Activated B cell treated with CpG ODN at 0.5 μM for 24 hours (primary cell): Measurements from ENCODE around the gene C17orf75. TPM values are rescaled to one million over a fixed set of nuclear protein-coding genes. Genes with fewer than 3 reads are reported as not detected.
"Not testable (repeated sequence)": the region's sequence is repeated elsewhere in the genome, so short reads cannot be mapped to it uniquely, and the experiment has no call there.

Source experiments
- ATAC-seq: fragments of 200-7000 bp; cut with Tn5 transposase; one replicate; pipeline ENCODE4 v1.10.0; 2021; ENCODE audit warnings: low read depth, mild to moderate bottlenecking, moderate library complexity
- CTCF ChIA-PET: fragments of 350-600 bp; sonication (Branson Sonifier 250); formaldehyde crosslinking; loops from one replicate; lab custom pipeline; 2021; ENCODE audit warnings: antibody characterized with exemption; lab: Charles Lee
- POLR2A ChIA-PET: fragments of 350-600 bp; sonication (Branson Sonifier 250); formaldehyde crosslinking; loops from one replicate; lab custom pipeline; 2021; ENCODE audit warnings: antibody characterized with exemption; lab: Charles Lee
- DNase-seq: peaks from one replicate; pipeline ENCODE4 v3.0.0; 2022
- H3K27ac Mint-ChIP-seq: one replicate; pipeline ENCODE4 v1.8.0; 2020; ENCODE audit warnings: mixed read lengths
- H3K27me3 Mint-ChIP-seq: one replicate; pipeline ENCODE4 v1.8.0; 2021; ENCODE audit warnings: mixed read lengths
- H3K36me3 Mint-ChIP-seq: one replicate; pipeline ENCODE4 v1.8.0; 2021; ENCODE audit warnings: low read depth, mixed read lengths
- H3K4me1 Mint-ChIP-seq: one replicate; pipeline ENCODE4 v1.8.0; 2021; ENCODE audit warnings: mixed read lengths
- H3K4me3 Mint-ChIP-seq: one replicate; pipeline ENCODE4 v1.8.0; 2020; ENCODE audit warnings: mild to moderate bottlenecking, mixed read lengths
- H3K9me3 Mint-ChIP-seq: one replicate; pipeline ENCODE4 v1.8.0; 2020; ENCODE audit warnings: mixed read lengths
- CTCF ChIP-seq: fragments of 200-600 bp; IDR thresholded peaks from one replicate; pipeline ENCODE4 v1.8.0; 2022; ENCODE audit warnings: antibody characterized with exemption, mild to moderate bottlenecking
- intact Hi-C: fragments of 100-400 bp; cut with micrococcal nuclease; formaldehyde crosslinking; loops from one replicate; pipeline ENCODE4 v1.15.1; 2024
- total RNA-seq: library from RNA; stranded (reverse); gene quantifications from 2 replicates; pipeline ENCODE4 v1.2.3, GENCODE V29; 2022

The C17orf75 gene
- total RNA-seq, 1 donor from 2014 or later: 23.0 TPM

- Mint-ChIP-seq H3K27ac (no peak overlapping the region), H3K36me3 (no peaks in the 10 kb centered on the region), H3K9me3 (no peaks in the 10 kb centered on the region), H3K27me3 (no peaks in the 10 kb centered on the region), H3K4me3 (no peak overlapping the region), H3K4me1 (peaks cover 25% of the 10 kb centered on the region)
- no peak for TF ChIP-seq CTCF
- intact Hi-C loops: no loop called here
- ChIA-PET POLR2A (interaction anchor here (0.5 kb wide), 1 partner anchor 27 kb away, joined by 5 read pairs; no protein-coding TSS in a partner anchor), CTCF (interaction anchor here (1.1 kb wide), 1 partner anchor 123 kb away, joined by 3 read pairs; no protein-coding TSS in a partner anchor)
- DNase-seq: no peak
- ATAC-seq: no peak
These were observed 18.0 kb downstream of the C17orf75 start for GRCh38 chr17:32323811-32324491.

- H3K27me3 Mint-ChIP-seq: no peaks in the 10 kb centered on the region
- intact Hi-C loops: no loop called here
- DNase-seq: no peak
- no peak overlapping the region for H3K4me3 Mint-ChIP-seq
- peaks cover 30% of the 10 kb centered on the region for H3K4me1 Mint-ChIP-seq
- ATAC-seq: no peak
- no peak overlapping the region for H3K27ac Mint-ChIP-seq
- POLR2A ChIA-PET: no interaction called here
- no peaks in the 10 kb centered on the region for H3K36me3 Mint-ChIP-seq
- no peak for TF ChIP-seq CTCF
- H3K9me3 Mint-ChIP-seq: no peaks in the 10 kb centered on the region
- CTCF ChIA-PET: no interaction called here
These were observed 18.9 kb downstream of the C17orf75 start for GRCh38 chr17:32323046-32323445.

DNA sequence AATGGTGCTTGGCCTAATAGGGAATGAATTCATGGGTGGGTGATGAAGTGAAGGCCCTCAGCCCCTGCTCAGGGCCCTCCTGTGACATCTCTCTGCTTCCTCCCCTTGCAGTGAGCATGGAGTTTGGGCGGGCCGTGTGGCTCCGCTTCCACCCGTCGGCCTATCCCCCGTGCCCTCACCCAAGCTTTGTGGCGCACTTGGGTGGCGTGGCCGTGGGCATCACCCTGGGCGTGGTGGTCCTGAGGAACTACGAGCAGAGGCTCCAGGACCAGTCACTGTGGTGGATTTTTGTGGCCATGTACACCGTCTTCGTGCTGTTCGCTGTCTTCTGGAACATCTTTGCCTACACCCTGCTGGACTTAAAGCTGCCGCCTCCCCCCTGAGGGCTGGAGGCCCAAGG lies 21.1 kb downstream of the C17orf75 start:
- Mint-ChIP-seq H3K4me3 (no peak overlapping the region), H3K27ac (no peak overlapping the region), H3K36me3 (no peaks in the 10 kb centered on the region), H3K9me3 (no peaks in the 10 kb centered on the region), H3K4me1 (peaks cover 31% of the 10 kb centered on the region), H3K27me3 (no peaks in the 10 kb centered on the region)
- TF ChIP-seq CTCF: no peak
- ATAC-seq: no peak
- ChIA-PET POLR2A (no interaction called here), CTCF (interaction anchor here (2.5 kb wide), 1 partner anchor 68 kb away, joined by 17 read pairs; no protein-coding TSS in a partner anchor)
- DNase-seq: no peak
- intact Hi-C loops: no loop called here

DNA sequence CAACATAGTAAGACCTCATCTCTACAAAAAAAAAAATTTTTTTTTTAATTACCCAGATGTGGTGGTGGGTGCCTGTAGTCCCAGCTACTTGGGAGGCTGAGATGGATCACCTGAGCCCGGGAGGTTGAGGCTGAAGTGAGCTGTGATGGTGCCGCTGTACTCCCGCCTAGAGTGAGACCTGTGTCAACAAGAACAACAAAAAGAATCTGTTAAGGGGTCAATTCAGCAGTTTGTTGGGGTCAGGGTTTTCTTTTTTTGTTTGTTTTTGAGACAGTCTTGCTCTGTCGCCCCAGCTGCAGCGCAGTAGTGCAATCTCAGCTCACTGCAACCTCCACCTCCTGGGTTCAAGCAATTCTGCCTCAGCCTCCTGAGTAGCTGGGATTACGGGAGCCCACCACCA lies 21.9 kb downstream of the C17orf75 start:
- H3K27me3 Mint-ChIP-seq: not testable (repeated sequence)
- POLR2A ChIA-PET: interaction anchor here (1.1 to 2.5 kb wide), 3 partner anchors 8 to 67 kb away, joined by 4 to 20 read pairs (median 4); partner anchors contain the start of gene C17orf75

GRCh38 chr17:32319548-32319905 lies 22.4 kb downstream of the C17orf75 start:
- H3K4me1 Mint-ChIP-seq: peaks cover 31% of the 10 kb centered on the region
- POLR2A ChIA-PET: interaction anchor here (0.6 to 2.5 kb wide), 5 partner anchors 9 to 430 kb away, joined by 4 to 20 read pairs (median 4); partner anchors contain the start of gene C17orf75
- H3K9me3 Mint-ChIP-seq: no peaks in the 10 kb centered on the region
- intact Hi-C loops: loop anchor here (1.0 to 5.0 kb wide), 7 partner anchors 22 to 177 kb away; partner anchors contain the start of genes PSMD11, RHOT1 and ZNF207
- ATAC-seq: peak; percentile 99
- peak; percentile 62 for TF ChIP-seq CTCF
- peak overlapping the region; percentile 80 for H3K27ac Mint-ChIP-seq
- no peaks in the 10 kb centered on the region for H3K36me3 Mint-ChIP-seq
- peak overlapping the region; percentile 84 for H3K4me3 Mint-ChIP-seq
- no peaks in the 10 kb centered on the region for H3K27me3 Mint-ChIP-seq
- CTCF ChIA-PET: interaction anchor here (0.6 to 2.5 kb wide), 12 partner anchors 9 to 178 kb away, joined by 3 to 17 read pairs (median 4); partner anchors contain the start of genes PSMD11 and RHOT1
- peak; percentile 85 for DNase-seq

More for the DNA sequence above, 21.9 kb downstream of the C17orf75 start:
- H3K36me3 Mint-ChIP-seq, H3K27ac Mint-ChIP-seq, intact Hi-C loops, DNase-seq, H3K9me3 Mint-ChIP-seq, ATAC-seq: not testable (repeated sequence)
- Mint-ChIP-seq H3K4me3 (peak overlapping the region; percentile 84), H3K4me1 (peaks cover 31% of the 10 kb centered on the region)
- CTCF ChIA-PET: interaction anchor here (0.6 to 2.5 kb wide), 12 partner anchors 9 to 178 kb away, joined by 3 to 17 read pairs (median 4); partner anchors contain the start of genes PSMD11 and RHOT1
